Measurements from ENCODE around the gene COPB1. TPM values are rescaled to one million over a fixed set of nuclear protein-coding genes. Genes with fewer than 3 reads are reported as not detected.
"Not testable (repeated sequence)": the region's sequence is repeated elsewhere in the genome, so short reads cannot be mapped to it uniquely, and the experiment has no call there.

The COPB1 gene
- polyA plus RNA-seq, 1 donor from 2014 or later: 157 TPM

DNA sequence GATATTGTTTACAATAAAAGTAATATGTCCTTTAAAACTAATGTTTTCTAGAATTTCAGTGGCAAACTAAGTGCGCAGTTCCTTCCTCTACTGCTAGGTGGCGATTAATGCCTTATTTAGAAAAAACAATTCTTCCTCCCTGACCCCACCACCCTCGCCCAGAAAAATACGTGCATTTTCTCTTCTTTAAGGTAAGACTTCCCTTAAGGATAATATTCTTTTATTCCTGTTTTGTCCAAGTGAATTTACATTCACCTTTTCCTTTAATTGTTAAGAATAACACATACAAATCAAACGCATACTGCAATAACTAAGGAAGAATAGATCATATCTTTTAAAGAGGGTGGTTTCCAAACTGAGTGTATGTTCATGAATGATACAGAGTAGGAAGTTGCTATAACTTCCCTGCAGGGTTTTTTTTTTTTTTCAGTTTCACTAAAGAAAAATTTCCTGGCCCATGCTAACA is 37.6 kb upstream of the COPB1 start:
- Histone ChIP-seq H3K4me2 (ENCODE audit: low read length) (no peak overlapping the region), H3K4me3 (ENCODE audit: low read length) (no peak overlapping the region), H2AFZ (ENCODE audit: low read depth, low read length) (no peak overlapping the region), H3K27me3 (ENCODE audit: insufficient read depth, low read depth, low read length) (no peaks in the 10 kb centered on the region), H3K36me3 (ENCODE audit: insufficient read depth, low read length) (no peaks in the 10 kb centered on the region), H3K9me3 (ENCODE audit: low read length) (no peaks in the 10 kb centered on the region), H3K9ac (ENCODE audit: low read length) (no peak overlapping the region), H3K9me2 (ENCODE audit: insufficient read depth, low read length) (no peaks in the 10 kb centered on the region), H3K79me2 (replicated peaks; ENCODE audit: insufficient read depth, low read length) (no peaks in the 10 kb centered on the region), H4K20me1 (ENCODE audit: insufficient read depth) (no peaks in the 10 kb centered on the region), H3F3A (ENCODE audit: insufficient read depth, low read length, poor library complexity, severe bottlenecking) (no peaks in the 10 kb centered on the region), H3K27ac (ENCODE audit: low read length) (no peak overlapping the region)
- peak; percentile 59 for TF ChIP-seq SMC3 (conservative IDR thresholded peaks at IDR 0.05; ENCODE audit: poor library complexity)
- TF ChIP-seq, protein P1, sequence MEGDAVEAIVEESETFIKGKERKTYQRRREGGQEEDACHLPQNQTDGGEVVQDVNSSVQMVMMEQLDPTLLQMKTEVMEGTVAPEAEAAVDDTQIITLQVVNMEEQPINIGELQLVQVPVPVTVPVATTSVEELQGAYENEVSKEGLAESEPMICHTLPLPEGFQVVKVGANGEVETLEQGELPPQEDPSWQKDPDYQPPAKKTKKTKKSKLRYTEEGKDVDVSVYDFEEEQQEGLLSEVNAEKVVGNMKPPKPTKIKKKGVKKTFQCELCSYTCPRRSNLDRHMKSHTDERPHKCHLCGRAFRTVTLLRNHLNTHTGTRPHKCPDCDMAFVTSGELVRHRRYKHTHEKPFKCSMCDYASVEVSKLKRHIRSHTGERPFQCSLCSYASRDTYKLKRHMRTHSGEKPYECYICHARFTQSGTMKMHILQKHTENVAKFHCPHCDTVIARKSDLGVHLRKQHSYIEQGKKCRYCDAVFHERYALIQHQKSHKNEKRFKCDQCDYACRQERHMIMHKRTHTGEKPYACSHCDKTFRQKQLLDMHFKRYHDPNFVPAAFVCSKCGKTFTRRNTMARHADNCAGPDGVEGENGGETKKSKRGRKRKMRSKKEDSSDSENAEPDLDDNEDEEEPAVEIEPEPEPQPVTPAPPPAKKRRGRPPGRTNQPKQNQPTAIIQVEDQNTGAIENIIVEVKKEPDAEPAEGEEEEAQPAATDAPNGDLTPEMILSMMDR (IDR thresholded peaks at IDR 0.05; ENCODE audit: poor library complexity, severe bottlenecking): peak; percentile 72
- no peak for TF ChIP-seq EZH2 (IDR thresholded peaks at IDR 0.05; ENCODE audit: borderline replicate concordance, insufficient read depth, low read length, poor library complexity, severe bottlenecking)
- no peak for TF ChIP-seq POLR2AphosphoS5 (IDR thresholded peaks at IDR 0.05)
- TF ChIP-seq EP300 (conservative IDR thresholded peaks at IDR 0.05; ENCODE audit: poor library complexity, severe bottlenecking): no peak
- no peak for TF ChIP-seq TAF1 (IDR thresholded peaks at IDR 0.05; ENCODE audit: low read depth)
- TF ChIP-seq, protein P2, sequence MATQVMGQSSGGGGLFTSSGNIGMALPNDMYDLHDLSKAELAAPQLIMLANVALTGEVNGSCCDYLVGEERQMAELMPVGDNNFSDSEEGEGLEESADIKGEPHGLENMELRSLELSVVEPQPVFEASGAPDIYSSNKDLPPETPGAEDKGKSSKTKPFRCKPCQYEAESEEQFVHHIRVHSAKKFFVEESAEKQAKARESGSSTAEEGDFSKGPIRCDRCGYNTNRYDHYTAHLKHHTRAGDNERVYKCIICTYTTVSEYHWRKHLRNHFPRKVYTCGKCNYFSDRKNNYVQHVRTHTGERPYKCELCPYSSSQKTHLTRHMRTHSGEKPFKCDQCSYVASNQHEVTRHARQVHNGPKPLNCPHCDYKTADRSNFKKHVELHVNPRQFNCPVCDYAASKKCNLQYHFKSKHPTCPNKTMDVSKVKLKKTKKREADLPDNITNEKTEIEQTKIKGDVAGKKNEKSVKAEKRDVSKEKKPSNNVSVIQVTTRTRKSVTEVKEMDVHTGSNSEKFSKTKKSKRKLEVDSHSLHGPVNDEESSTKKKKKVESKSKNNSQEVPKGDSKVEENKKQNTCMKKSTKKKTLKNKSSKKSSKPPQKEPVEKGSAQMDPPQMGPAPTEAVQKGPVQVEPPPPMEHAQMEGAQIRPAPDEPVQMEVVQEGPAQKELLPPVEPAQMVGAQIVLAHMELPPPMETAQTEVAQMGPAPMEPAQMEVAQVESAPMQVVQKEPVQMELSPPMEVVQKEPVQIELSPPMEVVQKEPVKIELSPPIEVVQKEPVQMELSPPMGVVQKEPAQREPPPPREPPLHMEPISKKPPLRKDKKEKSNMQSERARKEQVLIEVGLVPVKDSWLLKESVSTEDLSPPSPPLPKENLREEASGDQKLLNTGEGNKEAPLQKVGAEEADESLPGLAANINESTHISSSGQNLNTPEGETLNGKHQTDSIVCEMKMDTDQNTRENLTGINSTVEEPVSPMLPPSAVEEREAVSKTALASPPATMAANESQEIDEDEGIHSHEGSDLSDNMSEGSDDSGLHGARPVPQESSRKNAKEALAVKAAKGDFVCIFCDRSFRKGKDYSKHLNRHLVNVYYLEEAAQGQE (IDR thresholded peaks at IDR 0.05; ENCODE audit: borderline replicate concordance): no peak
- TF ChIP-seq RAD21 (conservative IDR thresholded peaks at IDR 0.05): peak; percentile 64
- no peak for TF ChIP-seq MXI1 (conservative IDR thresholded peaks at IDR 0.05; ENCODE audit: poor library complexity, severe bottlenecking)

DNA sequence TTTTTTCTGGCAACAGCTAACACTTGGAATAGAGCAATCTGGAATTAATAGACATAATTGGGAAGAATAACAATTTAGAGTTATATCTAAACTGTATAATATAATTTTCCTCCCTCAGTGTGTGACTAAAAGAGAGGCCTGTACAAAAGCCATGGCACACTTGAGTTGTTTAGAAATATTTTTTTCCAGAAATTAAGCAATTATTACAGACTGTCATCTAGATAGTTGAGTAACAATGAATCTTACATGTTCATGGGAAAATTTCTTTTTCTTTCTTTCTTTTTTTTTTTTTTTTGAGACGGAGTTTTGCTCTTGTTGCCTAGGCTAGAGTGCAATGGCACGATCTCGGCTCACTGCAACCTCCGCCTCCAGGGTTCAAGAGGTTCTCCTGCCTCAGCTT is 35.6 kb upstream of the COPB1 start:
- not testable (repeated sequence) for H3K4me2 ChIP-seq (ENCODE audit: low read length); H2AFZ ChIP-seq (ENCODE audit: low read depth, low read length); H3K36me3 ChIP-seq (ENCODE audit: insufficient read depth, low read length); H3K27ac ChIP-seq (ENCODE audit: low read length); H3K4me3 ChIP-seq (ENCODE audit: low read length); H3K79me2 ChIP-seq (replicated peaks; ENCODE audit: insufficient read depth, low read length); H3F3A ChIP-seq (ENCODE audit: insufficient read depth, low read length, poor library complexity, severe bottlenecking); H3K9ac ChIP-seq (ENCODE audit: low read length); H4K20me1 ChIP-seq (ENCODE audit: insufficient read depth); H3K9me2 ChIP-seq (ENCODE audit: insufficient read depth, low read length); H3K9me3 ChIP-seq (ENCODE audit: low read length); H3K27me3 ChIP-seq (ENCODE audit: insufficient read depth, low read depth, low read length)

DNA sequence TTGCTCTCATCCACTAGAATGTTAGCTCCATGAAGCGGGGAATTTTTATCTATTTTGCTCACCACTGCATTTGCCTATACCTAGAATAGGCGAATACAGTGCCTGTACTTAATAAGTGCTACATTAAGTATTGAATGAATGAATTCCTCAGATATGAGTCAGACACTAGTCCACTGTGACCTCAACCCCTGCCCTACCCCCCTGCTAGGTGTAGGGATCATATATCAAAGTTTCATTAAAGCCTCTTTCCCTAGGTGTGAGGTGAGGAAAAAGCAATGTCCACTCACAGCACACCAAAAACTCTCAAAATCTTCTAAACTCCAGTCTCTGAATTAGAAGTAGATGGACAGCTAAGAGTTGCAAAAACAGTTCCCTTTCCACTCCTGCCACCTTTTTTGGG is 30.3 kb upstream of the COPB1 start:
- Histone ChIP-seq H3K36me3 (ENCODE audit: insufficient read depth, low read length) (no peaks in the 10 kb centered on the region), H2AFZ (ENCODE audit: low read depth, low read length) (no peak overlapping the region), H3K4me2 (ENCODE audit: low read length) (no peak overlapping the region), H3K79me2 (replicated peaks; ENCODE audit: insufficient read depth, low read length) (no peaks in the 10 kb centered on the region), H3F3A (ENCODE audit: insufficient read depth, low read length, poor library complexity, severe bottlenecking) (no peaks in the 10 kb centered on the region), H3K27me3 (ENCODE audit: insufficient read depth, low read depth, low read length) (no peaks in the 10 kb centered on the region), H3K9ac (ENCODE audit: low read length) (no peak overlapping the region), H3K9me3 (ENCODE audit: low read length) (no peaks in the 10 kb centered on the region), H3K9me2 (ENCODE audit: insufficient read depth, low read length) (no peaks in the 10 kb centered on the region), H3K4me3 (ENCODE audit: low read length) (no peak overlapping the region), H4K20me1 (ENCODE audit: insufficient read depth) (no peaks in the 10 kb centered on the region), H3K27ac (ENCODE audit: low read length) (no peak overlapping the region)
- TF ChIP-seq, protein P2 (IDR thresholded peaks at IDR 0.05; ENCODE audit: borderline replicate concordance): no peak
- TF ChIP-seq RAD21 (conservative IDR thresholded peaks at IDR 0.05) (no peak), TAF1 (IDR thresholded peaks at IDR 0.05; ENCODE audit: low read depth) (no peak), MXI1 (conservative IDR thresholded peaks at IDR 0.05; ENCODE audit: poor library complexity, severe bottlenecking) (no peak), EP300 (conservative IDR thresholded peaks at IDR 0.05; ENCODE audit: poor library complexity, severe bottlenecking) (no peak)

Data from neural cell (in vitro differentiated cells).